Mesenchymal stem cell (in vitro differentiated cells and primary cell): ENCODE results near the gene SLC5A5.

Source experiments
- DNase-seq: peaks from one replicate; pipeline ENCODE4 v3.0.0-alpha.2; 2013
- H2AFZ ChIP-seq: one replicate; pipeline ENCODE4 v1.6.1; 2013; ENCODE audit warnings: low read depth, mild to moderate bottlenecking, control low read depth, inconsistent platforms, low read length, moderate library complexity
- H2AK5ac ChIP-seq: 2 replicates; pipeline ENCODE4 v1.6.1; 2013; ENCODE audit warnings: low read length, moderate library complexity, mild to moderate bottlenecking, inconsistent platforms; ENCODE audit not compliant: severe bottlenecking
- H2BK120ac ChIP-seq: one replicate; pipeline ENCODE4 v1.6.1; 2013; ENCODE audit warnings: low read depth, mild to moderate bottlenecking, inconsistent platforms, low read length, moderate library complexity
- H2BK12ac ChIP-seq, 2 experiments: one replicate each; pipeline ENCODE4 v1.6.1; 2013; ENCODE audit warnings: inconsistent platforms in 2 of 2, low read length in 2 of 2, mild to moderate bottlenecking in 2 of 2, moderate library complexity in 2 of 2, control low read depth in 1 of 2
- H2BK15ac ChIP-seq: one replicate; pipeline ENCODE4 v1.6.1; 2013; ENCODE audit warnings: mild to moderate bottlenecking, low read depth, inconsistent platforms; ENCODE audit not compliant: poor library complexity, severe bottlenecking
- H2BK5ac ChIP-seq: 2 replicates; pipeline ENCODE4 v1.6.1; 2013; ENCODE audit warnings: low read depth, mild to moderate bottlenecking, low read length, control low read depth, inconsistent platforms; ENCODE audit not compliant: poor library complexity, severe bottlenecking
- H3K14ac ChIP-seq, 2 experiments: one replicate each; pipeline ENCODE4 v1.6.1; 2013; ENCODE audit warnings: inconsistent platforms in 2 of 2, low read length in 2 of 2, control low read depth in 1 of 2, mild to moderate bottlenecking in 1 of 2, moderate library complexity in 1 of 2
- H3K18ac ChIP-seq, 2 experiments: one replicate each; pipeline ENCODE4 v1.6.1; 2013; ENCODE audit warnings: inconsistent platforms in 2 of 2, low read length in 2 of 2, control low read depth in 1 of 2, low read depth in 1 of 2, mild to moderate bottlenecking in 1 of 2
- H3K23ac ChIP-seq, 2 experiments: one replicate each; pipeline ENCODE4 v1.6.1; 2013; ENCODE audit warnings: inconsistent platforms in 2 of 2, low read length in 2 of 2, mild to moderate bottlenecking in 2 of 2, moderate library complexity in 2 of 2, control low read depth in 1 of 2
- H3K27ac ChIP-seq: 2 replicates; pipeline ENCODE4 v1.5.1; 2013; ENCODE audit warnings: mild to moderate bottlenecking, moderate library complexity, low read length, control low read depth, inconsistent platforms; ENCODE audit not compliant: poor library complexity, severe bottlenecking
- H3K27me3 ChIP-seq, 2 experiments: 2 replicates each; pipeline versions ENCODE4 v1.6.1 to v1.7.0; 2013; ENCODE audit warnings: low read length in 2 of 2, mild to moderate bottlenecking in 2 of 2, moderate library complexity in 2 of 2, control low read depth in 1 of 2, inconsistent platforms in 1 of 2; ENCODE audit not compliant: control insufficient read depth in 1 of 2, insufficient read depth in 1 of 2
- H3K36me3 ChIP-seq, 2 experiments: 2 replicates each; pipeline versions ENCODE4 v1.6.1 to v1.7.0; 2013; ENCODE audit warnings: low read length in 2 of 2, control low read depth in 1 of 2, inconsistent platforms in 1 of 2, low read depth in 1 of 2, mild to moderate bottlenecking in 1 of 2; ENCODE audit not compliant: insufficient read depth in 2 of 2, control insufficient read depth in 1 of 2
- H3K4ac ChIP-seq, 2 experiments: one replicate each; pipeline ENCODE4 v1.6.1; 2013; ENCODE audit warnings: inconsistent platforms in 2 of 2, low read length in 2 of 2, mild to moderate bottlenecking in 2 of 2, moderate library complexity in 2 of 2, control low read depth in 1 of 2, low read depth in 1 of 2
- H3K4me1 ChIP-seq: 2 replicates; pipeline ENCODE4 v1.6.1; 2013; ENCODE audit warnings: low read depth, low read length, control low read depth; ENCODE audit not compliant: control insufficient read depth, insufficient read depth
- H3K4me2 ChIP-seq: 2 replicates; pipeline ENCODE4 v1.6.1; 2013; ENCODE audit warnings: low read length, mild to moderate bottlenecking, inconsistent platforms; ENCODE audit not compliant: poor library complexity, severe bottlenecking
- H3K4me3 ChIP-seq, 2 experiments: 2 replicates each; pipeline versions ENCODE4 v1.5.1 to v1.7.0; 2013; ENCODE audit warnings: low read length in 2 of 2, mild to moderate bottlenecking in 2 of 2, control low read depth in 1 of 2, low read depth in 1 of 2; ENCODE audit not compliant: insufficient read depth in 1 of 2
- H3K79me1 ChIP-seq: replicated peaks from 2 replicates; pipeline ENCODE4 v1.6.1; 2013; ENCODE audit warnings: mild to moderate bottlenecking, control low read depth, low read length, inconsistent platforms; ENCODE audit not compliant: poor library complexity, severe bottlenecking
- H3K9ac ChIP-seq: 2 replicates; pipeline ENCODE4 v1.7.0; 2013; ENCODE audit warnings: mild to moderate bottlenecking, low read length, moderate library complexity
- H3K9me3 ChIP-seq: 2 replicates; pipeline ENCODE4 v1.7.0; 2013; ENCODE audit warnings: mild to moderate bottlenecking, low read length; ENCODE audit not compliant: control insufficient read depth
- H4K8ac ChIP-seq: one replicate; pipeline ENCODE4 v1.6.1; 2013; ENCODE audit warnings: inconsistent platforms, mild to moderate bottlenecking, low read length, moderate library complexity
- H4K91ac ChIP-seq: one replicate; pipeline ENCODE4 v1.6.1; 2013; ENCODE audit warnings: mild to moderate bottlenecking, low read length, inconsistent platforms
- WGBS: methylation state at CpG from one replicate; pipeline ENCODE4 v1.1.7; 2013; ENCODE audit warnings: mixed read lengths; 5-methylcytosine and 5-hydroxymethylcytosine counted together

SLC5A5 gene

DNA sequence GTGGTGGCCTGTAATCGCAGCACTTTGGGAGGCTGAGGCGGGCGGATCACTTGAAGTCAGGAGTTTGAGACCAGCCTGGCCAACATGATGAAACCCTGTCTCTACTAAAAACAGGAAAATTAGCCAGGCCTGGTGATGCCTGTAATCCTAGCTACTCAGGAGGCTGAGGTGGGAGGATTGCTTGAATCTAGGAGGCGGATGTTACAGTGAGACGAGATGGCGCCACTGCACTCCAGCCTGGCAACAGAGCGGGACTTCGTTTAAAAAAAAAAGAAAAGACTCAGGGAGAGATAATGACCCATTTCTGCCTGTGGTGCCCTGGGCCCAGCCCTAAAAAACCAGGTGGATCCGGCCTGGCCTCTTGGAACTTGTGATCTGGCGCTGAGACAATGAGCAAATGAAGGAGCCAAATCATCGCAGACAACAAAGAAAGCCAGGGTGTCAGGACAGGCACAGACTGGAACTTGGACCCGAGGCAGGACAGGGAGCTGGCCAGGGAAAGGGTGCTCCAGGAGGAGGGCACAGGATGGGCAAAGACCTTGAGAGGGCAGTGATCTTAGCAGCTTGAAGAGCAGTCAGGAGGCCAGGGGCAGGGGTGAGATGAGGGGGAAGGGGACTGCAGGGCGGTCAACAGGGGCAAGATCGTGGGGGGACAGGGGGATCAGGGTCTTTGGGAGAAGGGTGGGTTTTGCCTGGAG is 23.0 kb upstream of the SLC5A5 start:
- 92% methylated on average over 11 of the region's 14 CpGs for WGBS
- no peak for DNase-seq
- Histone ChIP-seq H2AFZ (no peak overlapping the region), H3K79me1 (no peaks in the 10 kb centered on the region), H3K14ac (peak overlapping the region in 1 of 2 experiments; percentile 79), H3K4ac (no peak overlapping the region), H3K27me3 (peaks cover 4 to 7% of the 10 kb centered on the region in 2 experiments), H3K9ac (no peak overlapping the region), H3K23ac (no peak overlapping the region), H2BK5ac (no peak overlapping the region), H2BK12ac (peak overlapping the region in 1 of 2 experiments; percentile 6), H3K4me2 (no peak overlapping the region), H3K36me3 (no peaks in the 10 kb centered on the region), H3K4me3 (no peak overlapping the region), H3K27ac (no peak overlapping the region), H3K9me3 (no peaks in the 10 kb centered on the region), H3K4me1 (peaks cover 5% of the 10 kb centered on the region), H3K18ac (no peak overlapping the region), H4K91ac (no peak overlapping the region), H2AK5ac (no peak overlapping the region), H2BK15ac (no peak overlapping the region), H4K8ac (no peak overlapping the region), H2BK120ac (no peak overlapping the region)

DNA sequence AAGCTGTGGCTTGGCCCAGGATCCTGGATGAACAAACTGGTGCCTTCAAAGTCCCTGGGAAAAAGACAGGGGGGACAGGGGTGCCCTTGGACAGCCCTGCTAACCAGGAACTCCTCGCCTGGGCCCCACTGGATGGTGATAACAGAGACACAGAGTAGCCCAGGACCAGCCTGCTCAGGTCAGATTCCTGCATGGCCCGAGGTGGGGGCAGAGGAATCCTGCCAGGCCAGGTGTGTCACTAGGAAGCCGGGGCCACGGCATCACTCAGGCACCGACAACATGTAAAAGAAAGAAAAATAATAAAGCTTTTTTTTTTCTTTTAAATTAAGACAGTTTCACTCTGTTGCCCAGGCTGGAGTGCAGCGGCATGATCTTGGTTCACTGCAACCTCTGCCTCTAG is 17.7 kb upstream of the SLC5A5 start:
- no peak overlapping the region for H3K4ac ChIP-seq
- H3K36me3 ChIP-seq = no peaks in the 10 kb centered on the region
- peak overlapping the region; percentile 14 for H2AFZ ChIP-seq
- DNase-seq = no peak
- 95% methylated on average over 3 of the region's 6 CpGs for WGBS
- no peak overlapping the region for H3K27ac ChIP-seq
- H3K27me3 ChIP-seq = peaks cover 0 to 2% of the 10 kb centered on the region in 2 experiments
- H3K9me3 ChIP-seq = no peaks in the 10 kb centered on the region
- no peak overlapping the region for H4K91ac ChIP-seq
- H3K4me1 ChIP-seq = no peaks in the 10 kb centered on the region
- H3K18ac ChIP-seq = no peak overlapping the region
- H3K9ac ChIP-seq = no peak overlapping the region
- H4K8ac ChIP-seq = no peak overlapping the region
- H3K4me3 ChIP-seq = no peak overlapping the region
- no peak overlapping the region for H3K23ac ChIP-seq
- H2BK15ac ChIP-seq = no peak overlapping the region
- no peak overlapping the region for H3K4me2 ChIP-seq
- H3K79me1 ChIP-seq = no peaks in the 10 kb centered on the region
- H2BK5ac ChIP-seq = no peak overlapping the region
- no peak overlapping the region for H2BK120ac ChIP-seq
- H2AK5ac ChIP-seq = no peak overlapping the region
- peak overlapping the region in 1 of 2 experiments; percentile 32 for H3K14ac ChIP-seq
- no peak overlapping the region for H2BK12ac ChIP-seq

DNA sequence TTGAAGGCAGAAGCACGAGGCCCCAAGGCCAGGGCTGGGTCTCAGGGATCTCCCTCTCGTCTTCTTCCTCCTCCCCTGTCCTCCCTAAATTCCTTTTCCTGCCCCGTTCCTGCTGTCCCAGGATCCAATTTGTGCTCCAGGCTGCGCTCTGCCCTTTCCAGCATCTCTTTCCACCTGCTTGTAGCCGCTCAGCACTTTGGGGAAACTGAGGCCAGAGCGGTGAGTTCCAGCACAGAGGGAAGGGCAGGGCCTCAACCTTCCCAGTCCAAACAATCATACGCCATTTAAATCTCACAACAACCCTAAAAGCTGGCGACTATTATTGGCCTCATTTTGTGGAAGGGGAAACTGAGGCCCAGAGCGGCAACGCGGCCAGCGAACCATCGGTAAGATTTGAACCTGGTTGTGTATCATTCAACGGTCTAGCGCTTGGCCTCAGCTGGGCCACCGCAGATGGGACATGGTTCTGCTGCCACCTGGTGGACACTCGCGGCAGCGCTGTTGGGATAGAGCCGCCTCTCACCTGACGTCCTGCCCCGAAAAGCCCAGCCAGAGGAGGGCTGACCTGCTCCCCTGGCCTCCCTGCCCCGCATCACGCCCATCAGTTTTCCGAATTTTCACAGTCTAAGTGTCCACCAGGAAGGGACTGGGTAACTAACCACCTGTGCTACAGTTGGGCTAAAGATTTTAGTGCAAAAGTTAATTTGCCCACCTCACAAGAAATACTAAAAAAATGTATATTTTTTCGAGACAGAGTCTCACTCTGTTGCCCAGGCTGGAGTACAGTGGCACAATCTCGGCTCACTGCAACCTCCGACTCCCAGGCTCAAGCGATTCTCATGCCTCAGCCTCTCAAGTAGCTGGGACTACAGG is 16.2 kb upstream of the SLC5A5 start:
- no peak overlapping the region for H2BK120ac ChIP-seq
- H3K4me1 ChIP-seq = no peaks in the 10 kb centered on the region
- peaks cover 0 to 2% of the 10 kb centered on the region in 2 experiments for H3K27me3 ChIP-seq
- no peaks in the 10 kb centered on the region for H3K9me3 ChIP-seq
- H3K4me2 ChIP-seq = no peak overlapping the region
- H4K8ac ChIP-seq = peak overlapping the region; percentile 65
- H3K4ac ChIP-seq = no peak overlapping the region
- DNase-seq = peak; percentile 66
- H2BK12ac ChIP-seq = peak overlapping the region in 1 of 2 experiments; percentile 60
- peak overlapping the region in 1 of 2 experiments; percentile 35 for H3K14ac ChIP-seq
- H2BK15ac ChIP-seq = no peak overlapping the region
- no peaks in the 10 kb centered on the region for H3K79me1 ChIP-seq
- H3K4me3 ChIP-seq = no peak overlapping the region
- H2BK5ac ChIP-seq = no peak overlapping the region
- no peak overlapping the region for H3K27ac ChIP-seq
- H3K9ac ChIP-seq = no peak overlapping the region
- H3K36me3 ChIP-seq = no peaks in the 10 kb centered on the region
- no peak overlapping the region for H2AK5ac ChIP-seq
- H4K91ac ChIP-seq = no peak overlapping the region
- H3K18ac ChIP-seq = no peak overlapping the region
- whole genome bisulfite sequencing = 14% methylated on average over 29 of the region's 29 CpGs
- H3K23ac ChIP-seq = no peak overlapping the region
- no peak overlapping the region for H2AFZ ChIP-seq
